Measurements from ENCODE around the gene ABCA7.

Gene ABCA7, protein sequence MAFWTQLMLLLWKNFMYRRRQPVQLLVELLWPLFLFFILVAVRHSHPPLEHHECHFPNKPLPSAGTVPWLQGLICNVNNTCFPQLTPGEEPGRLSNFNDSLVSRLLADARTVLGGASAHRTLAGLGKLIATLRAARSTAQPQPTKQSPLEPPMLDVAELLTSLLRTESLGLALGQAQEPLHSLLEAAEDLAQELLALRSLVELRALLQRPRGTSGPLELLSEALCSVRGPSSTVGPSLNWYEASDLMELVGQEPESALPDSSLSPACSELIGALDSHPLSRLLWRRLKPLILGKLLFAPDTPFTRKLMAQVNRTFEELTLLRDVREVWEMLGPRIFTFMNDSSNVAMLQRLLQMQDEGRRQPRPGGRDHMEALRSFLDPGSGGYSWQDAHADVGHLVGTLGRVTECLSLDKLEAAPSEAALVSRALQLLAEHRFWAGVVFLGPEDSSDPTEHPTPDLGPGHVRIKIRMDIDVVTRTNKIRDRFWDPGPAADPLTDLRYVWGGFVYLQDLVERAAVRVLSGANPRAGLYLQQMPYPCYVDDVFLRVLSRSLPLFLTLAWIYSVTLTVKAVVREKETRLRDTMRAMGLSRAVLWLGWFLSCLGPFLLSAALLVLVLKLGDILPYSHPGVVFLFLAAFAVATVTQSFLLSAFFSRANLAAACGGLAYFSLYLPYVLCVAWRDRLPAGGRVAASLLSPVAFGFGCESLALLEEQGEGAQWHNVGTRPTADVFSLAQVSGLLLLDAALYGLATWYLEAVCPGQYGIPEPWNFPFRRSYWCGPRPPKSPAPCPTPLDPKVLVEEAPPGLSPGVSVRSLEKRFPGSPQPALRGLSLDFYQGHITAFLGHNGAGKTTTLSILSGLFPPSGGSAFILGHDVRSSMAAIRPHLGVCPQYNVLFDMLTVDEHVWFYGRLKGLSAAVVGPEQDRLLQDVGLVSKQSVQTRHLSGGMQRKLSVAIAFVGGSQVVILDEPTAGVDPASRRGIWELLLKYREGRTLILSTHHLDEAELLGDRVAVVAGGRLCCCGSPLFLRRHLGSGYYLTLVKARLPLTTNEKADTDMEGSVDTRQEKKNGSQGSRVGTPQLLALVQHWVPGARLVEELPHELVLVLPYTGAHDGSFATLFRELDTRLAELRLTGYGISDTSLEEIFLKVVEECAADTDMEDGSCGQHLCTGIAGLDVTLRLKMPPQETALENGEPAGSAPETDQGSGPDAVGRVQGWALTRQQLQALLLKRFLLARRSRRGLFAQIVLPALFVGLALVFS (N-terminal part only)

DNA sequence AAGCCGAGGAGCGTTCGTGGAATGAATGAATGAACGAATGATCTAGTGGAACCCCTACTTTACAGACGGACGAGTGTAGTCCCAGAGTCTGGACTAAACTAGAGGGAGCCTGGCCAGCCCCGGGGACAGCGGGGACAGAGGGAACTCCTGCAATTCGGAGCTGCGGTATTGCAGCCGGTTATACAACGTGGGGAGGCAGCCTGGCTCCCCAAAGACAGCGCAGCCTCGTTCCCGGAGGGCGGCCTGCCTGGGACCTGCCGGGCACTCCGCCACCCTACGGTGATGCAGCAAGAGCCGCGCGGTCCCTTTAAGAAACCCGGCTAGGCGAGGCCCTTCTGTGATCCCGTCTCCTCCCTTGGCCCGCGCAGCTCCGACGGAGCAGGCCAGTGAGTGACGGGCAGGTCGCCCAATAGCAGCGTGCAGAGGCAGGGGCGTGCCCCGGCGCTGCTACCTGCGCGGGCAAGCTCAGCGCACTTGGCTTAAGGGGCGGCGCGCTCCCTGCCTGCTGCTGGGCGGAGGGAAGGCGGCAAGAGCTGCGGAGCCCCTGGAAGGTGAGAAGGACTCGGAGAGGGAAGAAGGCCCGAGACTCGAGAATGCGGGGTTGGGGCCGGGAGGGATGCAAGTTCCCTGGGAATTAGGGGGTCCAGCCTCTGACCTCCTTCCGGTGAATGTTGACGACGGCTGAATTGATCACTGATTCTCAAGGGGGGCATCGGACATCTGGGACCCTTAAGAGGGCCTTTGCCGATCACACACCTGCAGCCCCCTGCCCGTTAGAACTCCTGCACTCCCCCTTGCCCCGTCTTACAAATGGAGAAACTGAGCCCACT lies at the start of gene ABCA7:
TSS of gene ABCA7 (plus strand) at position 462 of the 830 bp plus-strand sequence. CDS start 1,255 bp downstream, outside the sequence.
- peaks cover 37% of the 10 kb centered on the region for H3K36me3 Mint-ChIP-seq (ENCODE audit: low read depth)
- no peaks in the 10 kb centered on the region for H3K9me3 Mint-ChIP-seq
- H3K4me1 Mint-ChIP-seq (ENCODE audit: low read depth): peaks cover 48% of the 10 kb centered on the region
- H3K4me3 Mint-ChIP-seq: peak within 1 kb of the TSS; percentile 99
- peak within 1 kb of the TSS; percentile 89 for H3K27ac Mint-ChIP-seq
- no peaks in the 10 kb centered on the region for H3K27me3 Mint-ChIP-seq (ENCODE audit: low read depth)

DNA sequence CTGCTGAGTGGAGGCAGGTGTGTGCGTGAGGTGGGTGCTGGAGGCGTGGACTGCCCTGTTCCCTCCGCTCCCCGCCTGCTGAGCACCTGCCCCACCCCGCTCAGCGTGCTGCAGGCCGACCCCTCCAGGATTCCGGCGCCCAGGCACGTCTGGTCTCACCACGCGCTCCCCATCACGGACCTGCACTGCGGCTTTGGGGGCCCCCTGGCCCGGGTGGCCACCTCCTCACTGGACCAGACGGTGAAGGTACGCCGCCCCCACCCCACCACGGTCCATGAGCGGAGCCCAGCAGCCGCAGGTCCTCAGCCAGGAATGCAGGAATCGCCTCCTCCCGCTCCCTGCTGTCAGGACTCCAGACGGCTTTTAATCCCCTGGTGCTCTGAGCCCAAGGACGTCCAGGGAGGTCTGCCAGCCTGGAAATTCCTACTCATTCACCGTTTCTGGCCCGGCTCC lies 49.8 kb upstream of the ABCA7 start:
- Mint-ChIP-seq H3K27ac (no peak overlapping the region), H3K4me1 (ENCODE audit: low read depth) (peaks cover 6% of the 10 kb centered on the region), H3K36me3 (ENCODE audit: low read depth) (peaks cover 6% of the 10 kb centered on the region), H3K4me3 (no peak overlapping the region), H3K9me3 (no peaks in the 10 kb centered on the region), H3K27me3 (ENCODE audit: low read depth) (no peaks in the 10 kb centered on the region)

DNA sequence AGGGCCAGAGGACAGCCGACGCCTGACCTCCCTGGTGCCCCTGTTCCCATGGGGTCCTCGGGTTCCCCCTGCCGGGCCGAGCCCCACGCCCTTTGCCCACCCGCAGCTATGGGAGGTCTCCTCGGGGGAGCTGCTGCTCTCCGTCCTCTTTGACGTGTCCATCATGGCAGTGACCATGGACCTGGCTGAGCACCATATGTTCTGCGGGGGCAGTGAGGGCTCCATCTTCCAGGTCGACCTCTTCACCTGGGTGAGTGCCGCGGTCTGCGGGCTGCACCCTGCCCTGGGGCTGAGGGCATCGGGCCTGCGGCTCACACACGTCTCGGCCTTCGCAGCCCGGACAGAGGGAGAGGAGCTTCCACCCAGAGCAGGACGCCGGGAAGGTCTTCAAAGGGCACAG lies 49.2 kb upstream of the ABCA7 start:
- peaks cover 2% of the 10 kb centered on the region for H3K4me1 Mint-ChIP-seq (ENCODE audit: low read depth)
- no peaks in the 10 kb centered on the region for H3K9me3 Mint-ChIP-seq
- peaks cover 6% of the 10 kb centered on the region for H3K36me3 Mint-ChIP-seq (ENCODE audit: low read depth)
- H3K4me3 Mint-ChIP-seq: no peak overlapping the region
- no peaks in the 10 kb centered on the region for H3K27me3 Mint-ChIP-seq (ENCODE audit: low read depth)
- H3K27ac Mint-ChIP-seq: no peak overlapping the region

DNA sequence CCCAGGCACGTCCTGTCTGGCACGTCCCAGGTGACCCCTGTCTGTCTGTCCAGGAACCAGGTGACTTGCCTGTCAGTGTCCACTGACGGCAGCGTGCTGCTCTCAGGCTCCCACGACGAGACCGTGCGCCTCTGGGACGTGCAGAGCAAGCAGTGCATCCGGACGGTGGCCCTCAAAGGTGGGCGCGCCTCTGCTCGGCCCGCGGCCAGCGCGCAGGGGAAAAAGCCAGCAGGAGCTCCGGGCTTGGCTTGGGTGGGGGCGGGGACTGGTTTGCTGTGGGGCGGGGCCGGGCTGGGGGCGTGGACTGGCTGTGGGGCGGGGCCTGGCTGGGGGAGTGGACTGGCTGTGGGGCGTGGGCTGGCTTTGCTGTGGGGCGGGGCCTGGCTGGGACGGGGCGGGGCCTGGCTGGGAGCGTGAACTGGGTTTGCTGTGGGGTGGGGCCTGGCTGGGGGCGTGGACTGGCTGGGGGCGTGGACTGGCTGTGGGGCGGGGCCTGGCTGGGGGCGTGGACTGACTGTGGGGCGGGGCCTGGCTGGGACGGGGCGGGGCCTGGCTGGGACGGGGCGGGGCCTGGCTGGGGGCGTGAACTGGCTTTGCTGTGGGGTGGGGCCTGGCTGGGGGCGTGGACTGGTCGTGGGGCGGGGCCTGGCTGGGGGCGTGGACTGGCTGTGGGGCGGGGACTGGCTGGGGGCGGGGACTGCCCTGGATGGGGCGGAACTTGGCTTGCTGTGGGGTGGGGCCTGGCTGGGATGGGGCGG lies 48.6 kb upstream of the ABCA7 start:
- Mint-ChIP-seq H3K4me3 (no peak overlapping the region), H3K36me3 (ENCODE audit: low read depth) (peaks cover 6% of the 10 kb centered on the region), H3K27me3 (ENCODE audit: low read depth) (peaks cover 2% of the 10 kb centered on the region), H3K27ac (no peak overlapping the region), H3K9me3 (no peaks in the 10 kb centered on the region), H3K4me1 (ENCODE audit: low read depth) (peaks cover 4% of the 10 kb centered on the region)

DNA sequence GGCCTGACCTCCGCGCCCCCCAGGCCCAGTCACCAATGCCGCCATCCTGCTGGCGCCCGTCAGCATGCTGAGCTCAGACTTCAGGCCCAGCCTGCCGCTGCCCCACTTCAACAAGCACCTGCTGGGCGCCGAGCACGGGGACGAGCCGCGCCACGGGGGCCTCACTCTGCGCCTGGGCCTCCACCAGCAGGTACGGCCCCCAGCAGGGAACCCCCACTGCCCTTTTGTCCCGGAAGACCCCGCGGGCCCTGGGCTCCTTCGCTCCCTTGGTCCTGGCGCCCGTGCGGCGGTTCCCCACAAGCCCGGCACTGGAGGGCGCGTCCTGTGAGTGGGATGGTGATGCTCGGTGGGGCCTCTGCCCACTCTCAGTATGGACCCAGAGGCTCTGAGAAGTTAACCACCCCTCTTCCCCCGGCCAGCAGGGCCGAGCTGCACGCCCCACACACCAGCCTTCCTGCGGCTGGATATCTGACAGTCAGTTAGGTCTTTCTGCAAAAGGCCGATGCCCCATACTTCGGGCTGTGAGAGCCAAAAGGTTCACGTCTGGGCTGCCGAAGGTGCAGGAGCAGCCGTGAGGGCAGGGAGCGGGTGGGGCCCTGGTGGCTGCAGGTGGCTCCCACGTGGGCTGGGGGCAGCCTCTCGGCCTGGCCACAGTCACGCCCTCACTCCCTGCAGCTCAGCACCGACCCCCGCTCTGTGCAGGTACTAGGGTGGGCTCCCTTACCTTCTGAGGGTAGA lies 47.8 kb upstream of the ABCA7 start:
- H3K4me1 Mint-ChIP-seq (ENCODE audit: low read depth): peaks cover 6% of the 10 kb centered on the region
- H3K4me3 Mint-ChIP-seq: no peak overlapping the region
- peaks cover 9% of the 10 kb centered on the region for H3K27me3 Mint-ChIP-seq (ENCODE audit: low read depth)
- no peak overlapping the region for H3K27ac Mint-ChIP-seq
- H3K9me3 Mint-ChIP-seq: no peaks in the 10 kb centered on the region
- peaks cover 6% of the 10 kb centered on the region for H3K36me3 Mint-ChIP-seq (ENCODE audit: low read depth)

DNA sequence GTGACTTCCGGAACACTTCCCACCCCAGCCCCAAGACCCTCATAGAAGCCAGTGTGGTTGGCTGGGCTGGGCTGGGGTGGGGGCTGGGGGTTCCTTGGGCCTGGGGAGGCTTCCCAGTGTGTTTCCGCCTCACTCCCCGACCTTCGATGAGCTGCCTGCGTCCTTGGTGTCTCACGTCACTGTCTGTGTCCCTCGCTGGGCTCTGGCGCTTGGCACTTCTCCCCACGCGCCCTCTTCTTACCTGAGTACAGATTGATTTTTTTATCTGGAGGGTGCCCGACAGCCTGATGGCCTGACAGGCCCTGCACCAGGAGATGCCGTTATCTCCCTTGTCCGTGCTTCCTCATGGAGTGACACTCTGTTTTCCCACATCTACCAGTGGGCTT lies 47.2 kb upstream of the ABCA7 start:
- Mint-ChIP-seq H3K9me3 (no peaks in the 10 kb centered on the region), H3K4me1 (ENCODE audit: low read depth) (peaks cover 6% of the 10 kb centered on the region), H3K27me3 (ENCODE audit: low read depth) (peaks cover 10% of the 10 kb centered on the region), H3K36me3 (ENCODE audit: low read depth) (peaks cover 6% of the 10 kb centered on the region), H3K27ac (no peak overlapping the region), H3K4me3 (no peak overlapping the region)

DNA sequence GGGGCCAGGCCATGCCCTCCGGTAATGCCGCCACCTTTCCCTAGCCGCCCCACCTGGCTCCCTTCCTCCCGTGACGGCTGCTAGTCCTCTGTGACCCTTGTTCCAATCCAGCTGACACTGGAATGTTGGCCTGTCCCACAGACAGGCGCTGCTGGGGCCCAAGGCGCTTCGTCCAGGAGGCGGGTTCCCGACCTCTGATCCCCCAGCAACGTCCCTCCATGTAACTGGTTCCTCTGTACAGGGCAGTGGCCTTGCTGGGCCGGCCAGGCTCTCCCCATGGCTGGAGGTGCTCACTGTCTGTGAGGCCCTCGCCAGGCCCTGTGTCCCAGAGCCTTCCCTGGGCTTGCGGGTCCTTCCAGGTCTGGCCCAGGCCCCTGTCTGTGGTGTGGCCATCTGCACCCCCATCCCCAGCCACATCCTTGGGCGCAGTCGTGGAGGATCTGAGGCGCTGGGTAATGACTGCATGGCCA lies 46.5 kb upstream of the ABCA7 start:
- no peak overlapping the region for H3K27ac Mint-ChIP-seq
- H3K27me3 Mint-ChIP-seq (ENCODE audit: low read depth): peaks cover 17% of the 10 kb centered on the region
- H3K4me3 Mint-ChIP-seq: no peak overlapping the region
- peaks cover 6% of the 10 kb centered on the region for H3K4me1 Mint-ChIP-seq (ENCODE audit: low read depth)
- H3K9me3 Mint-ChIP-seq: no peaks in the 10 kb centered on the region
- peaks cover 6% of the 10 kb centered on the region for H3K36me3 Mint-ChIP-seq (ENCODE audit: low read depth)

DNA sequence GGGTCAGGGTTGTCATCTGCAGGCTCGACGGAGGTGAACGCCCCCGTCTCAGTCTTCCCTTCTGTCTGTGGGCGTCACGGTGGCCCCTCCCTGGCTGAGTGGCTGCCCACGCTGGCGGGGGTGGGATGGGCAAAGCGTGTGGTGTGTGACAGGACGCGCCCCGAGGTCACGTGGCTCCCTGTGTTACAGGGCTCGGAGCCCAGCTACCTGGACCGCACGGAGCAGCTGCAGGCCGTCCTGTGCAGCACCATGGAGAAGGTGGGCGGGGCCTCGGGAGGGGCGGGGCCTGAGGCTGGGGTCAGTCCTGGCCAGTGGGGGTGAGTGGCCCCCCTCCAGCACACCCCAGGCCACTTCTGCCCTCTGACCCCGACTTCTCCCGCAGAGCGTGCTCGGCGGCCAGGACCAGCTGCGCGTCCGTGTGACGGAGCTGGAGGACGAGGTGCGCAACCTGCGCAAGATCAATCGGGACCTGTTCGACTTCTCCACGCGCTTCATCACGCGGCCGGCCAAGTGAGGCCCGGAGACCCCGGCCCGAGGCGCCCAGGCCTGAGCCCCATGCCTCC lies 46.0 kb upstream of the ABCA7 start:
- no peaks in the 10 kb centered on the region for H3K9me3 Mint-ChIP-seq
- no peak overlapping the region for H3K27ac Mint-ChIP-seq
- peaks cover 6% of the 10 kb centered on the region for H3K4me1 Mint-ChIP-seq (ENCODE audit: low read depth)
- no peak overlapping the region for H3K4me3 Mint-ChIP-seq
- H3K27me3 Mint-ChIP-seq (ENCODE audit: low read depth): peaks cover 21% of the 10 kb centered on the region
- peaks cover 3% of the 10 kb centered on the region for H3K36me3 Mint-ChIP-seq (ENCODE audit: low read depth)

DNA sequence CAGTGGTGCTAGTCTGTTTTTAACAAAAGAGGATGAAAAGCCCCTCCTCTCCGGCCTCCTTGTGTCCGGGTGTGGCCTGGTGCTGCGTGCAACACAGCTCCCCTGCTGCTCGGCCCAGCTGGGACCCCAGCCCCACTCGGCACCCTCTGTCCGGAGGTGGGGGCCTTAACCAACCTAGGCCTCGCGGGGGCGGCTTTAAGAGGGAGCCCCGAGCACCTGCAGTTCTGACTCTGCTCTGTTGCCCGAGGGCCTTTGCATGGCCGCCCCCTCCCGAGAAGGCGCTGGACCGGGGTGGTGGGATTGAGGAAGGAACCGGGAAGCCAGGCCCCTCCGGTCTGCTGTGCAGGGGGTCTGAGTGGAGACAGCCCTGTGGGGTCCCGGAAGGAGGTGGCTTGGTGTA lies 45.4 kb upstream of the ABCA7 start:
- Mint-ChIP-seq H3K4me1 (ENCODE audit: low read depth) (peaks cover 8% of the 10 kb centered on the region), H3K4me3 (no peak overlapping the region), H3K27me3 (ENCODE audit: low read depth) (peaks cover 27% of the 10 kb centered on the region), H3K27ac (no peak overlapping the region), H3K36me3 (ENCODE audit: low read depth) (peaks cover 3% of the 10 kb centered on the region), H3K9me3 (no peaks in the 10 kb centered on the region)

DNA sequence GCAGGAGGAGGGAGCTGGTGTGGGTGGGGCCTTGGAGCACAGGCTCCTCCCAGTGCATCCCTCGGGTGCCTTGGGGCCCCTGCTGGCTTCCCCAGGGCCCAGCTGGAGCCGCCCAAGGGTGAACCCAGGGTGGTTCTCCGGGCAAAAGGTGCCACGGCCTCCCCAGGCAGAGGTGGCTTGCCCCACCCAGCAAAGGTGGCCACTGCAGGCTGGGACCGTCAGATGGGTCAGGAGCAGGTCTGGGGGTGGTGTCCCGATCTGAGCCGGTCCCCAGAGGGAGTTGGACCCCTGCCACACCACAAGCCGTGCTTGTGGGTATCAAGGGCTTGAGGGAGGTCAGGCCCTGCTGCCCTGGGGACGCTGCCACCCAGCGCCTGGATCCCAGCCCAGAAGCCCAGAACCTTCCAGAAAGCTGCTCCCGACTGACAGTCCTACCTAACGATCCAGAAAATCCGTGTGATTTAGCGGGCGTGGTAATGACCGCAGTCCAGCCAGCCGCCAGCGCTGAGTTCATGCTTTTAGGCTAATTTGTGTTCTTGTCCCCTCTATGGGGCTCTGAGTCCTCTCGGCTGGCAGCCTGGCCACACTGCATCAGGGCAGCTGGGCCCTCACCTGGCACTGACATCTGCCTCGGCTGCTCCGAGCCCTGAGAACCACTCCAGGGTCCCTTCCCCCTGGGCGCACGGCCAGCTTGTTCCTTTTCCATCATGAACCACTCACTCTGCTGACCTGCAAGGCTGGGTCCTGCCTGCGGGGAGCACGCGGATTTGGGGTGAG lies 44.7 kb upstream of the ABCA7 start:
- H3K4me1 Mint-ChIP-seq (ENCODE audit: low read depth): peaks cover 9% of the 10 kb centered on the region
- H3K9me3 Mint-ChIP-seq: no peaks in the 10 kb centered on the region
- H3K4me3 Mint-ChIP-seq: no peak overlapping the region
- H3K36me3 Mint-ChIP-seq (ENCODE audit: low read depth): peaks cover 3% of the 10 kb centered on the region
- H3K27ac Mint-ChIP-seq: no peak overlapping the region
- peaks cover 27% of the 10 kb centered on the region for H3K27me3 Mint-ChIP-seq (ENCODE audit: low read depth)

DNA sequence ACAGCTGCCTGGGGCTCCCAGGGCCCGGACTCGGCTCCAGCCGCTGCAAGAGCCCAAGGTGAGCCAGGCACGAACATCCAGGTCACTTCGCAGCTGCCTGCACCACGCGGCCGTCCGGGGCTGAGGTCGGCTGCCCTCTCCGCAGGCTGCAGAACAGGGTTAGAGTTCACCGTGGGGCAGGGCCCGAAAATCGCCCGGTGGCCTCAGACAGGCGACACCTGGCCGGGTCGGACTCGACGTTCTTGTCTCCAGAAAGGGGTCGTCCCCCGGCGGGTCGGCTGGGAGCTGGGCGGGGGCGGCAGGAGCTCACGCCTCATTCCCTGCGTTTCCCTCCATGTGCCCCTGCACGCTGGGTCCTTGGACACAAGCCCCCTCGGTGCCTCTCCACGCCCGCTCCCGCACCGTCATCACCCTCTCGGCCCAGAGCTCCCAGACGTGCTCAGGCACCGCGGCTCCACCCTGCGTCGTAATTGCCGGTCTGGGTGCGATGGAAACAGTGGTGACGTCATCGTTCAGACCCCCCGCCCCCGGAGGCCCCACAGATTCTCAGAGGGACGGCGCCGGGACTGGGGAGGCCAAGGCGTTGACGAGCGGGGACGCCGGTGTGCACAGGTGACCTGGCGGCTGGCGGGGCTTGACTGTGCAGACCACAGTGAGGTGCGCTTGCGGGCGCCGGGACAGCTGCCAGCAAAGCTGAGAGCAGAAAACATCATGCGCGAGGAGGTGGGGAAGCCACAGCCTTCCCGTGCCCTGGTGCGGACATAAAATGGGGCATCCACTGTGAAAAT lies 43.7 kb upstream of the ABCA7 start:
- Mint-ChIP-seq H3K36me3 (ENCODE audit: low read depth) (peaks cover 3% of the 10 kb centered on the region), H3K27ac (peak overlapping the region; percentile 52), H3K9me3 (no peaks in the 10 kb centered on the region), H3K4me3 (peak overlapping the region; percentile 37), H3K27me3 (ENCODE audit: low read depth) (peaks cover 30% of the 10 kb centered on the region), H3K4me1 (ENCODE audit: low read depth) (peaks cover 9% of the 10 kb centered on the region)

Data from T-helper 1 cell treated with Interleukin-12 subunit alpha and Interleukin-12 subunit beta and Interleukin-4 antibody, amounts not matched to agents 30 μg/mL and 1 μg/mL, for 36 hours (primary cell).